HG03342 (cell line): ENCODE results near the gene TLX2.
A peak's percentile ranks its signal among the peaks of the same experiment; 100 is the strongest.

ENCODE experiments used
- ATAC-seq: cut with Tn5 transposase; IDR thresholded peaks from one replicate; pipeline ENCODE4 v1.9.1; 2021; ENCODE audit warnings: mild to moderate bottlenecking, moderate library complexity; ENCODE audit not compliant: unreplicated experiment

TLX2 gene

DNA sequence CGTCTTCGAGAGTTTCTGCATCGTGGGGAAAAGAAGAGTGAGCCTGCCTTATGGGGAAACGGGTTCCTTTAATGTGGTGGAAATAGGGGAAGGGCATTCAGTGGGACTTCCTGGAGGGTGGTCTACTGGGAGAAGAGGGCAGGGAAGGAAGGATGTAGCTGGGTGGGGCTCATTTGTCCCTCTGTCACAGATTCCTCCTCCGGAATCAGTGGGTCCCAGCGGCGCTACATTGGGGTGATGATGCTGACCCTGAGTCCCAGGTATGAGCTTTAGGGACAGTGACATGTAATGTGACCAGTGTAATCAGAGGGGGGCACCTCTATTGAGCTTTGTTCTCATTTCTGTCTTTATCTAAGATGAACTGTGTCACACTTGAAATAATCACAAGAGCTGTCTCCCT lies 17.4 kb downstream of the TLX2 start:
- ATAC-seq, result no peak

DNA sequence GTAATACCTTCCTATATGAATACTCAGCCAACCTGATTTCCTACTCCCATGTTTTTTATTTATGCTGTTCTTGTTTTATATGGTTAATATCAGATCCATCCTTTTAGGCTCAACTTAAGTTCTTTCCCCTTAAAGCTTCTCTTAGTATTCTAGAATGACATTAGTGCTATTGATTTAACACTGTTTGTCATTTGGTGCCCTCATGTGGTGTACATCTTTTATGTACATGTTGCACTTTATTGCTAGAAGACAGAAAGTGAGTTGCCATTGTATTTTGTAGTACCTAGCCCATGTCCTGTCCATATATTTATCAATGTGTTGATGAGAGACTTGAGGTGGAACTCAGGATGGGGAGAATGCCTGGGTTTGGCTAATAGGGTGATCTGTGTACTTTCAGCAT lies 18.0 kb downstream of the TLX2 start:
- ATAC-seq, result no peak

DNA sequence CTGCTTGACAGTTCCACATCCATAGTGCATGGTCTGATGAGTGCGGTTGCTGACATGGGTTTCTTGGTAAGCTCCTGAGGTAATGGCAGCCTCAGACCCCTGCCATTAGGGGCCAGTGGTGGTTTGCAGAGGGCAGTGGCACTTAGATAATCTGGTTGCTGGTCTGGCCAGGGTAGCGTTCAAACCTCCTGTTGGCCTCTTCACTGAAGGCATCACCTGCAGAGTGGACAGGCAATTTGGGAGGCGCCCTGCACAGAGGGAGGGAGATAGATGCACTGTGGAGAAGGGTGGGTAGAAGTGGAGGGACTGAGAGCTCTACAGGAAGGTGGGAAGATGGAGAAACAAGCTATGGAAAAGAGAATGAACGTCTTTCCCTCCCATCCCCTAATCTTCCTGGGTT lies 19.2 kb downstream of the TLX2 start:
- ATAC-seq, result no peak

DNA sequence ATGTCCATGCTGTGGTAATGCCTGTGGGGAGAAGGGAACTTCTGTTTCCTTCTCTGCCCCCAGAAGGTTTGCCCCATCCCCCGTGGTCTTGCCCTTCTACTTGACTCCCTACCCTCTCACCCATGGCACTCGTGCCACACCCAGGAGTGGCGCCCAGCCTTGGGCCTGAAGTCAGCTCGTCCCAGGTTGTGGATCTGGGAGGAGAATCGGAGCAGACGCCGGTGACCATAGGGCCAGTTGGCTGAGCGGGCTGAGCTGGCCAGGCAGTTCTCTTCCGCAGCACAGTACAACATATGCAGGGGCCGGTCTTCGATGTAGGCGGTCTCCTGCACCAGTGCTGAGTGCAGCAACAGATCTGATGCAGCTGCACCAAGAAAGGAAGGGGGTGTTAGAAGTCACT lies 20.2 kb downstream of the TLX2 start:
- ATAC-seq, result no peak

DNA sequence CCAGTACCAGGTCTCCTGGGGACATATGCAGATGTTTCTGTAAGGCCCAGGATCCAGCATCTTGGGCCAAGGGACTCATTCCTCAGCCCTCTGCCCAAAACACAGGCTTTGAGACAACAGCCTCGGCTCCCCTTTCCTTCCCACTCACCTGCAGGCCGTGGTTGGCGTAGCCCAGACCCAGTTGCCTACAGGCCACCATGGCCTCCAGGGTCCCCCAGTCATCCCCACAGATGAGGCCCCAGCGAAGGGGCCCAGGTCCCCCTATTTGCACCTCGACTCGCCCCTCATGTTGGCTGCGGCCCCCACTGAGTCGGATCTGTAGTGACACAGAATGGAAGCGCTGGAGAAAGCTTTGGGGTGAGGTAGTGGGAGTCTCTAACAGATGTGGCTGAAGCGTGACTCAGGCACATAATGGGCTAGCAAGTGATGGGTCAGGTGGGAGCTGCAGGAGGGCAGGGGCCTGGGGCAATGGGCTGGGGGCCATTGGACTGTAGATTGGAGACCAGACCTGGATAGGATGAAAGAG lies 21.3 kb downstream of the TLX2 start:
- ATAC-seq, result no peak

DNA sequence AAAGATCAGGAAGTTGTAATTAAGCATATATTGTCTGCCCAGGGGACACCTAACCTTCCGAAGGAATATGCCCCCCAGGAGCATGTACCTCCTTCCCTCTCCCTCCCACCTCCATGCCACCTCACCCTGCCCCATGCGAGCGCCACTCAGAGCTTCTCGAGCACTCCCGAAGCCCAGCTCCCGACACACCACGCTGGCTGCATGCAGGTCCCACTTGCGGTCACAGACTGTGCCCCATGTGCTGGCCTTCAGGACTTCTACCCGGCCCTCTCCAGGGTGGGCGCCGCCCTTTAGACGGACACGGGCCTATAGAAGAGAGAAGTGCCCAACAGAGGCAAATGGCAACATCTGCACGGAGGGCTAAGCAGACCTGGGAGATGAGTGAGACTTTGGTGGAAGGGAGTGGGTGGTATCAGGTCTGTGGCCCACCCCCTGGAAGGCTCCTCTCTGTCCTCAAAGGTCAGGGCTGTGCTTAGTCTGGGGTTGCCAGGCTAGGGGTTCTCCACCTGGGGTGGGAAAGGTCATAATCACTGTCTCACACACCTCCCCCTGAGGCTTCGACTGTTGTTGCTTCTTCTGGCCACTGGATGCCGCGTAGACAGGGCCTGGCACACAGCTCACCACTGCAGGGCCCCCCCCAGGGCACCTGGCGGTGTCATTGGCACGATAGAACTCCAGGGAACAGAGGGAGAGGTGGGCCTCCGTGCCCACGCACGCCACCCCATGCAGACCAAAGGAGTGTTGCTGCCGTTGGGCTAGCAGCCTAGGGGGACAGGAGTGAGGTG lies 22.1 kb downstream of the TLX2 start:
- ATAC-seq, result no peak

DNA sequence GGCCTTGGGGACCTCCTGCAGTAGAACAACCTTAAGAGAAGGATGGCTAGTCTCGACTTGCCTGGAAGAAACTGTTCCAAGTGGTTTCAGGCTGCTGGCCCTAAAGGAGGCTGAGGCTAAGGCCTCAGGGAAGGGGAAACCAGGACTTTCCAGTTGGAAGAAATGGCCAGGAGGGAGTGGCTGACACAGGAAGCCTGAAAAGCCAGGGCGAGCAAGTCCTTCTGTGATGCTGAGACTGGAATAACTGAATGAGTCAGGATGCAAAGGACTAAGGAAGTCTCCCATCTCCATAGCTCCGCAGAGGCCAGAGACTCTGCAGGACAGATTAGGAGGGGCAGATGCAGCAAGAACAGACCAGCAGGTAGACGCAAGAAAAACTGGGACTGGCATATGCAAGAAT lies 22.9 kb downstream of the TLX2 start:
- ATAC-seq, result no peak

DNA sequence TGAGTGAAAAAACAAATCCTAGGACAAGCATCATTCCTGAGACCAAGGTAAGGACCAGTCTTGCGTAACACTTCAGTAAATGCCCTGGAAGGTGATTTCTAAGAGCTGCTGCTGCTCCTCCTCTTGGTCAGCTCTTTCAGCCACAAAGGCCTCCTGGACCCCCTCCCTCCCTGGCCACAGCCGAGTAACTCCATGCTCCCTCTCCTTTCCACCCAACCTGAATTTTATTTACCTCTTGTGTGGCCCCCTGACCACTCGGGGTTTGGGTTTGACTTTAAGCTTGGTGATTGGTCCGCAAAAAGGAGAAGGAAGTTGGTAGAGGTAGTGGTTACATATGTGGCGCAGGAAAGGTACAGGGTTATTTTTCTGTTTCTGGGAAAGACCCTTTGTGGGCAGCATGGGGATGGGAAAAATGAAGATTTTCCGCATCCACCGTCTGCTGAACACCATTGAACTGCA lies 24.7 kb downstream of the TLX2 start:
- no peak for ATAC-seq

DNA sequence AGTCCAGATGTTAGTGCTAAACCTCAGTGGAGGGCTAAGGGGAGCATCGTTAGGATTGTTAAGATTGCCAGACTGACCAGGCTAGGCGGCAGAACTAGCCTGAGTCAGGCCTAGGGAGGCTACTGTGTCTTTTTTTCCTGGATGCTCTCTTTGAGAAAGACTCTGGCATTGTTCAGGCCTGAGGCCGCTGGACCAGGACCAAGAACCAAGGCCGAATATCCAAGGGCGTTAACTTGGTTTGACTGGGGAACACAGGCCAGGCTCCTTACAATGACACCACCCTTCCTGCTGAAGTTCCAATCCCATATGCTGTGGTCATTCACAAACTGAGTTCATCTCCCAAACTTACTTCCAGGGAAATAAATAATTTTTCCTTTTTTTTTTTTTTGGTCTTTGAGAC lies 26.0 kb downstream of the TLX2 start:
- ATAC-seq, result no peak

DNA sequence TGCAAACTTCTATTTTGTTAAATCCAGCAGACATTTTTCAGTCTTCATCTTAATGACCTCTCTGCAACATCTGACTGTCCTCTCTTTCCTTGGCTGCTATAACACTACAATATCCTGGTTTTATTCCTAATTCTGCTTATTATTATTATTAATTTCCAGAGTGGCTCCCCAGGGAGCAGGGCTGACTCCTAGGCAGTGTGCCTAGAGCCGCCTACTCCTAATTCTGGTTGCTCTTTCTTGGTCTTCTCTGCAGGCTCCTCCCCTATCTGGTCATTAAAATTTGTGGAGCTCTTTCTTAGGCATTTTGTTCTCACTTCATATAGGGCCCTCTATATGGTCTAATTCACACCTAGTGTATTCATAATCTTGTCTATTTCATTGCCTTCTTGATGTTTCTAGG lies 28.7 kb downstream of the TLX2 start:
- no peak for ATAC-seq

DNA sequence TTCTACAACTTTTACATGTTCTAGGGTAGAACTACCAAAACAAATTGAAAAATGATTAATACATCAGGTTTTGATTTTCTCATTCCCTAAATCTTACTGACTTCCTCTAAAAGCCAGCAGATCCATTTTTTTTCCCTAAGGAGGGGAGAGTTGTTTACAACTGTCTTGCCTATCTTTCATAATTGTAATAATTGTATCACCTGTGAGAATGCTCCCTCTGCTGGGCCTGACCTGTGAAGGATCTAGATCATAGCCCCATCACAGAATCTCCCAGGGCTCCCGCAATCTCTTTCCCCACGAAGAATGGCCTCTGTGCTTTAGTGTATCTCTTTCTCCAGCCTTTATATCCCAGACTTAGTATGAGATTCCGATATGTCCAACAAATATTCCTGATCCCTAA lies 30.4 kb downstream of the TLX2 start:
- ATAC-seq, result no peak

DNA sequence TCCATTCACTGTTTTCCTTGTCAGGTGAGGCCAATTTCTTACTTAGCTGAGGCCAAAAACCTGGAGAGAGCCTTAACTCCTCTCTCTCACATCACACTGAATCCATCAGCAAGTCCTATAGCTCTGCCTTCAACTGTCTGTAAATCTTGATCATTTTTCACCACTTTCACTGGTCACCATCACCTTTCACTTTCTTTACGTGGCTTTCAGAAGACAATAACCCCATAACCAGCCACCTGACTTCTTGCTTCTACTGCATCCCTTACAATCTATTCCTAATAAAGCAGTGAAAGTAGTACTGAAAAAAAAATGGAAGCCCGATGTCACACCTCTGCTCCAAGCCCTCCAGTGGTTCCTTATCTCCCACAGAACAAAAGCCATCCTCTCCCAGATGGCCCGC lies 31.8 kb downstream of the TLX2 start:
- ATAC-seq, result no peak

DNA sequence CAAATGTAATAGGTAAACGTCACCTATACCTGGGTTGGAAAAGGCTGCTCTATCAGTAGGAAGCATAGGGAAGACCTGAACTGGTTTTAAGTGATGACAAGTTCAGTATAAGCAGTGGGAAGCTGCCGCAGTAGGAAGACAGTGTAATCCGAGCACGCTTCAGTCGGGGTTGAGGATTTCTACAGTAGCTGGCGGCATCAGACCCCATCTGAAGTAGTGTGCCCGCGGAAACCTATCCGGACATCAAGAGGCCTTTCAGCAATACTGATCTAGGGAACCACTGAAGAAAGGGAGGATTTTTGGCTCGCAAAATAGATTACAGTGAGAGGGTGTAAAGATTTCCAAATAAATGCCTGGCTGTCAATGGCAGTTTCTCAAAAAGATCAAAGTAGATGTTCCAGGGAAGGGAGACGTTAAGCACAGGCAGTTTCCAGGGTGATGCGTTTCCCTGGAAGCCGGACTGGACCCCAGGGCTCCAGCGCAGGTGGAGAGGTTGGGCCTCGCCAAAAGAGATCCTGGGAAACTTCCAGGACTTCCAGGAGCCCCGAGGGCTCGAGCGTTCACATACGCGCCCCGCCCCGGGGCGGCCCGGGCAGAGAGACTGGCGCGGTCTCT lies 34.1 kb downstream of the TLX2 start:
- ATAC-seq, result no peak

DNA sequence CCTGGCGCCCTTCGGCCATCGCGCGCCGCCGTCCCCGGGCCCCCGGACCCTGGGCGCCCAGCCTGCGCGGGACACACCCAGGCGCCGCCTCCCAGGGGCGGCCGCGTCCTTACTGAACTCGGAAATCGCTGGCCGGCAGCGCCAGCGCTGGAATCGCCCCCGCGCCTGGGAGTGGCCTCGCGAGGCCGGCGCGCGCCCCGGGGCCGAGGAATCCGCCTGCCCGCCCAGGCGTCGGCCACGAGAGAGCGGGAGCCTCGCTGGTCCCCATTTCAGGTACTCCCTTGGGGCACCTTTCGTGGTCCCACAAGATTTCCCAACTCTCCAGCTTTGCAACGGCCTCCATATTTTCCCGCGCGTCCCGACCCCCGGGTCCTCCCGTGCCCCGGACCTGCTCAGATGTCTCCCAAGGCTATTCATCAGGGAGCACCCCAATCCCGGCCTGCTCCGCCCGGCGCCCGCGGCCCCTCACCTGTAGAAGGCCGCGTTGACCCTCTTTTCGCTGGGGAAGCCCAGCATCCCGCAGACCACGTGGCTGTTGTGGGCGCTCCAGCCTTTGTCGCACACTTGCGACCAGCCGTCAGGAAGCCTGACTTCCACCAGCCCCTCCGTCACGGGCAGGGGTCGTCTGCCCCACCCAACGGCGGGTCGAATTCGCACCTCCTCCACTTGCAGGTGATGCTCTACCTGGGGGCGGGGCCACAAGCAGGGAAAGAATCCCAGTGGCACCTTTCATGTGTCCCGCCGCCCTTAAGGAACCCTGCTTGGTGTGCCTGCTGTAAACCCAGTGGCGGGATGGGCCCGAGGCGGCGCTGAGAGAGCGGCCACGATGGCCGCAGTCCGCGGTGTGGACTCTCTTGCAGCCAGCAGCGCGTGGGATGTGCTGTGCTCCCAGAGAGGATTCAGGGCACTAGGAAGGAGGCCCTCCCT lies 34.9 kb downstream of the TLX2 start:
- ATAC-seq, result no peak

DNA sequence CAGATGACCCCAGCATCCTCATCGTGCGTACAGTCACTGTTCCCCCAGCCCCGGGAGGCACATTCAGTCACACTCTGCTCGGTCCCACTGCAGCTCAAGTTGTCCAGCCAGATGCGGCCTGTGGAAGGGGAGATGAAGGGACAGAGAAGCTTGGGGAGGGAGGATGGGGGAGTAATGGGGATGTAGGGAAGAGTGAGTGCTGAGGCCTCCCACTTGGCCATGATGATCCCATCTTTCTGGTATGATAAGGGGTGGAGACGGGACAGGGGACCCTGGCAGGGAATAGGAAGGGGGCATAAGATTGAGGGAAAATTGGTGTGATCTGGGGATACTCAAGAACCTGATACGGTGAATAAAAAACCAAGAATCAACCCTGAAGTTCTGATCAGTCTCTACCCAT lies 36.0 kb downstream of the TLX2 start:
- no peak for ATAC-seq

DNA sequence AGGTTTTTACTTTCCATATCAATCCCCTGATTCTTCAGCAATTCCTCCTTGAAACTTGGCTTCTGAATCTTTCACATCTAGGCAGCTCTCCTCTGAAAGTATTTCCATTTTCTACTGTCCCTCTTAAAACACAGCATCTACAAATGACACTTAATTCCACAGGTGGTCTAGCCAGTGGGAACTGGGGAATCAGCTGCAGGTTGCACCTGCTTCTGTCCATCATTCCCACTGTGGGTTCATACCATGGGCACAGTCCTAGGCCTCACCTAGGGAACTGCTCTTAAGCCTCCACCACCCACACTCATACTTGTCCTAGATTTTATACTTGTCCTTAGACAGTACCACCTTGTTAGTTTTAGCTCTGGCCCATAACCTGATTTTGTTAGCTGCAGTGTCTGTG lies 37.3 kb downstream of the TLX2 start:
- no peak for ATAC-seq

DNA sequence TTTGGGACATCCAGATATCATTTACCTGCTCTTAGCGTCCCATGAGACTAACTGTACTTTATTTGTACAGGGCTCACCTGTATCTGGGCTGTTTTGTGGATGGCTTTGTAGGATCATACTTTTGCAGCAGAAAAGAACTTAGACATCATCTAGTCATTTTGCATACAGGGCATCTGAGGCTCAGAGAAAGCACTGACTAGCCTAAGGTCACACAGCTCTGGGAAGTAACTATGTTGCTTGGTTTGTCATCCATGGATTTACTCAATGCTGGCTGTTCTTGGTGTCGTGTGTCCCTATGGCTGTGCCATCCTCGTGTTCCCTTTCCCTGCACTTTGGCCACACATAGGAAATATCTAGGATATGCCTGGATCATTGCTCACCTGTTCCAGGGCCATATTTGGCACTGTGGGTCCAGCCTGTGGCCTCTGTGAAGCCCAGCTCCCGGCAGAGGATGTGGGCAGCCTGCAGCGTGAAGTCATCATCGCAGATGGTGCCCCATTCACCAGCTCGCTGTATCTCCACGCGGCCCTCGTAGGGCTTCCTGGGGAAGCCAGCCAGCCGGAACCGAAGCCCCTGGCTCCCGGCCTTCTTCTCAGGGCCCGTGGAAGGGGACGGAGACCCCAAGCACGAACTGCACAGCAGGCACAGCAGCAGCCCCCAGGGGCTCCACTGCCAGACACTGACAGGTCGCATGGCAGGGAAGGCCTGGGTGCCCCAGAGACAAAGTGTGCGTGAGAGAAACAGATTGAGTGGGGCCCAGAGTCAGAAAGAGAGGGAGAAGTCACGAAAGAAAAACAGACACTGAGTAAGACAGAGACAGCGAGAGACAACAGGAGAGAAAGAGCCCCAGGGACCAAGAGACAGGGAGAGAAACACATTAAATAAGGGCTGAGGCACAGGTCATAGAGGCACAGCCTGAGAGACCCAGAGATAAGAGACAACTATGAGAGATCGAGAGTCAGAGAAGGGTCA lies 38.0 kb downstream of the TLX2 start:
- peak; percentile 25 for ATAC-seq

DNA sequence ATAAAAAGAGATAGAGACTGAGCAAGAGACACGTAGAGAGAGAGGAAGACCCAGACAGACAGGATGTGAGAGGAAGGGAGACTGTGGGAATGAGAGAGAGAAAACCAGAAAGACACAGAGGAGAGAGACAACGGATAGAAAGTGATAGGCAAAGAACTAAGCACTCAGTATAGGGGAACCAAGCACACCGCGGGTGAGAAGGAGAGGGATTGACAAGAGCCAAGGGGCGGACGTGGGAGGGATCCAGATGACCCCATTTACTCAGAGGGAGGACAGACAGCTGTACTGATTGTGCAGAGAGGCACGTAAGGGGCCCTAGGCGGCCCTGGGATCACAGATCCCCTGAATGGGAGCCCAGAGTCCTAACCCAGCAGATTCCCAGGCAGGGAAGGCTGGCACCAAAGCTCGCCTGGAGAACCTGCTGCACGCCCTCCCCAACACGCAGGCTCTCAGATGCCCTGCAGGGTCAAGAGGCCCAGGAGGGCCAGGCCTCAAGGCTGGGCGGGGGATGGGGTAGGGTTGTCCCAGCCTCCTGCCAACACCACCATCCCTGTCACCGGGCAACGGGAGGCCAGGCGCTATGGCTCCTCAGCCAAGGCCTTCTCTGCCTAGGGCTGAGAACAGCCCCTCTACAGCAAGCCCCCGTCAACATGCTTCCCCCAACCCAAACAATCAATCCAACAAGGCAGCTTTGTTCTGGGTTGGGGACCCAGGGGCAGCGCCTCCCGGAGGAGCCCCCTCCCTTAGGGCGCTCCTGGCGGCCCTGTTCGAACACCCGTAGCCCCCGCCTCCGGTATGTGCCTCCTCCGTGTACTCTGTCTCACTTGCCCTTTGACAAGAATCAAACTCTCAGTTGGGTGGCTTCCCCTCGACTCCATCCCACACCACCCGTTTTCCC lies 38.9 kb downstream of the TLX2 start:
- no peak for ATAC-seq
